ENCODE measurements around the gene REEP1. TPM values are rescaled to one million over a fixed set of nuclear protein-coding genes. Genes with fewer than 3 reads are reported as not detected.
A peak's percentile ranks its signal among the peaks of the same experiment; 100 is the strongest.

The REEP1 gene
- total RNA-seq, 1 donor from 2014 or later, result 90.1 TPM

DNA sequence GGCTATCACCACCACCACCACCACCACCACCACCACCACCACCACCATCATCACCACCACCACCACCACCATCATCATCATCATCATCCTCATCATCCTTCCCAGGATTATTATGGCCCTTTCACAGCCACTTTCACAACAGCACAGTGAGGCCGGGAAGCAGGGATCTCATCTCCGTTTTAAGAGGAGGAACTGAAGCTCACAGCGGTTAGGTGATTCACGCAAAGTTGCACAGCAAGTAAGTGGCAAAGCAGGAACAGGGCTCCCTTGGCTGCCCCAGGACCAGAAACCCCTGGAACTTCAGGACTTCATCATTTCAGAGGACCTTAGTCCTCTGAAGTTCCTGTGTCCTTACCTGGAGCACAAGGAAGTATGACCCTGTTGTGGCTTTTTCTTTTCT, 111.4 kb downstream of the REEP1 start:
- DNase-seq (ENCODE audit: low read depth), result no peak

DNA sequence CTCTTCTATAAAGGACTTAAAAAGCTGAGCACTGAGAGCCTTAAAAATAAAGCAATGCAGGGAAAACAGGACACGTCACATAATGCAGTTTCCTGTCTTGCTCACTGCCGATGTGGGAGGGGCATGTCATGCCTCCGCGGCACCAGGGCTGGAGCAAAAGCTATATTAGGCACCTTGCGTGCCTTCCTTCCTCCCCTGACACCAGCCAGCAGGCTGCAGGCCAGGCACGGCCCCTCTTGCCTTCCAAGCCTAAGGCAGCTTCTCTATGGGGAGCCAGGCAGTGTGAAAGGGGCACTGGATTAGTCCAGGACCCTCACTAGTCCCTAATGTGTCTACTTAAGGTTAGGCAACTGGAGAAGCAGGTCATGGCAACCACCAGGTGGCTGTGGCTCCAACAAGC, 111.8 kb downstream of the REEP1 start:
- DNase-seq (ENCODE audit: low read depth), result no peak

GRCh38 chr2:86224645-86225355, 112.6 kb downstream of the REEP1 start:
- no peak for DNase-seq (ENCODE audit: low read depth)

DNA sequence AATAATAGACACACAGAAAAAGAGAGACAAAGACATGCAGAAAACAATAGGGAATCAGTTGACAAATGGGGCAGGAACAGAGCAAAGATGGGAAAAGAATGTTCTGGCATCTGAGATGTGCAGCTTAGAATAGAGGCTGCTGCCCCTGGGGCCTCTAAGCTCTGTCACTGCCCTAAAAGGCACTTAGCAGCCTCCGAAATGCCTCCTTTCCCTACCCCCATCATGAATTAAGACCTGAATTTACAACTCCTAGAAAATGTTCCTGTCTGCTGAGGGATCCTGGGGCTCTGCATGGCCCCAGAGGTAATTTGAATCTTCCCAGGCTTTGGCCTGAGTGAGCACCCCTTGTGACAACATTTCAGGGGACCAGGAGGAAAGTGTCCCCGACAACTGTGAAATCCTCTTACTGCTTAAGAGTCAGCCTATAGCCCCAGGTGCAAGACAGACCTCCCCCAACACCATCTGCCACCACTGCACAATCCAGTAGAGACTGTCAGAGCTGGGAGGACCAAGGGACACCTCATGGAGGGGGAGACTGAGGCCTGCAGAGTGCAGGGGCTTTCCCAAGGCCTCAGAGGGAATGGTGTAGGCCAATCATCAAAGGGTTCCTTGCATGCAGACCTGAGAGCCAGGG, 113.4 kb downstream of the REEP1 start:
- DNase-seq (ENCODE audit: low read depth), result no peak

GRCh38 chr2:86223140-86223926, 114.1 kb downstream of the REEP1 start:
- peak; percentile 40 for DNase-seq (ENCODE audit: low read depth)

- peak; percentile 82 for DNase-seq (ENCODE audit: low read depth)
Measured at GRCh38 chr2:86221066-86221684, 116.3 kb downstream of the REEP1 start.

GRCh38 chr2:86219896-86220295, 117.5 kb downstream of the REEP1 start:
- no peak for DNase-seq (ENCODE audit: low read depth)

DNA sequence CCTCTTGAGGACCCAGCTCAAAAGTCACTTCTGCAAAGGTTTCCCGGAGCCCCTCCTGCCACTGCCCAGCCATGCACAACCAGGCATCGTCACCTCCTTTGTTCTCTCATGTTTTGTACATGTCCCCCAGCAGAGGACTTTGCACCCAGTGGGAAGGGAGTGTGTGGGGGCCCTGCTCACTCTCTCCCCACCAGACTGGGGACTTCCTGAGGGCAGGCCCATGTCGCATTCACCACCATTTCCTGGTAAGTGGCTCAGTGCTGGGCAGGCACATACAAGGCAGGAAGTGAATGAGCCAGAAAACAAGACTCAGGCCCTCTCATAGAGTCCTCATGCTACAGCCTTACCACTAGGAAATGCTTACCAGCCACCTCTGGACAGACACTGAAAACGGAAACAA, 119.3 kb downstream of the REEP1 start:
- no peak for DNase-seq (ENCODE audit: low read depth)

- DNase-seq (ENCODE audit: low read depth), result peak; percentile 48
Measured at GRCh38 chr2:86216575-86217555, 120.6 kb downstream of the REEP1 start.

- no peak for DNase-seq (ENCODE audit: low read depth)
Measured at GRCh38 chr2:86214503-86214832, 123.0 kb downstream of the REEP1 start.

- DNase-seq (ENCODE audit: low read depth), result no peak
Measured at GRCh38 chr2:86213699-86214502, 123.5 kb downstream of the REEP1 start.

DNA sequence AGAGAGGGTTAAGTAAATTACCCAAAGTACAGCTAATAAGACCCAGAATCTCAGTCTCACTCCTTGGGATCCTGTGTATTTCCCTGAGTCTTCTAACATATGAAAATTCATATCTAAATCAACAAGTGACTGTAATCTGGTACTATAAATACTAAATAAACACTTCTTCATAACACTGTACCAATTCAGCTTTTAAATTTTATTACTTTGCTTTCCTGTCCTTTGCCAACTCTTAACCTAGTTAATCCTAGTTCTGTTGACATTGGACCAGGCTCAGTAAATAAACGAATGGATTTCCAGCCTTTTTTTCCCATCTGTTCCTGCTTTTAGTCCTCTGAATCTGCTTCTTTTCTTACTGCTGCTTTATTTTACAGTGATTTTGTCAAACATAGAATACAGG, 124.4 kb downstream of the REEP1 start:
- DNase-seq (ENCODE audit: low read depth), result no peak

DNA sequence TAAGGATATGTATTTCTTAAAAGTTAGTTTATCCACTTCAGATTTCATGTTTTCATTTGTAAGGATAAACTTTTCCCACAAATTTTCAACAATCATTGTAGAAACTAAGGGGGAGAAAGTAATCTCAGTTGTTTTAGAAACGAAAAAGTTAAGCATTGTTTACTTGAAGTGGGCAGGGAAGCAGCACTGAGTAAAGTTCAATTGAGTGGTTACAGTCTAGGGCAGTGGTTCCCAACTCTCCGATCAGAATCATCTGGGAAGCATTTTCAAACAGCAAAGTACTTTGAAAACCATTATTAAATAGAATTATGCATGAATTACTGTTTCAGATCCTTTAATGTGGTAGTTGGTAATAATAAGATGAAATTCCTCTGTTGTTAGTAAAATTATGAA, 125.6 kb downstream of the REEP1 start:
- no peak for DNase-seq (ENCODE audit: low read depth)

DNA sequence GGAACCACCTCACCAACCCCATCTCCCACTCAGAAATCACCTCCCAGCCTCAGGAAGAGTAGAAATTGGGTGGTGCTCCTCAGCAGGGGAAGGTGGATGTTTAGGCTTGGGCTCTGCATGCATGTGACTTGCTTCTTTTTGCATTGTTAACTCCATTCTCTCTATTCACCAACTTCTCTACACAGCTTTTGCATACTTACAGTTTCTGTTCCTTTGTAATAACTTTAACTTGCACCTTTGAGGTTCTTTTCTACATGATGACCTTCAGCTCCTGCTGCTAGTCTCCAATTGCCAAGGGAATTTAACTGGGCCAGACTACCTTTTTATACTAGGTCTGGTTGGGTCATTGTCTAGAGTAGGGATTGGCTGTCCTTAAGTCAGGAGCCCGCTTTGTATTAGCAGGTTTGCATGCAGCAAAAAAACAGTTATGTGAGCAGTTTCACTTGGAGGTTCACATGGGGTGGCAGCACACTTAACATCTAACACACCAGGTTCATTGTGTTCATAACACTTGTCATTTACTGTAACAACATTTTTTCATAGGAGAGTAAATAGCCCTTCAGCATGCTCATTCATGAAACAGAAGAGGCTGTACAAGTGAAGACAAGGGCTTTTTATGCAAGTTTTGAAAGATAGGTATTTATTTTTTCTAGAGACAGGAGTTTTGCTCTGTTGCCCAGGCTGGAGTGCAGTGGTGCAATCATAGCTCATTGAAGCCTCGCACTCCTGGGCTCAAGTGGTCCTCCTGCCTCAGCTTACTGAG, 126.2 kb downstream of the REEP1 start:
- DNase-seq (ENCODE audit: low read depth), result no peak

GRCh38 chr2:86204458-86204857, 133.0 kb downstream of the REEP1 start:
- DNase-seq (ENCODE audit: low read depth), result no peak

DNA sequence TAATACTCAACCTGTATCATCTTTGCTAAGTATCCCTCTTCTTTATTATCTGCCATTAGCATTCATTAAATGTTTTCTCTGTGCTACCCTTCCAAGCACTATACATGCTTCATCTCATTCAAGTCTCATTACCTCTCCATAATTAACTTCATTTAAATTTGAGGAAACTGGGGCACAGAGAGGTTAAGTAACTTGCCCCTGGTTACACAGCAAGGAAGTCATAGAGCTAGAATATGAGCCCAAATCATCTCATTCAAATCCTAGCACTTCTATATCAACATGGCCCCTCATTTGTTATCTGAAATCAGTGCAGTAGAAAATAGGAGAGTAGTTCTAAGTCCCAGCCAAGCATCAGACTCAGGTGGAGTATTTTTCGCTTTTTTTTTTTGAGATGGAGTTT, 133.8 kb downstream of the REEP1 start:
- no peak for DNase-seq (ENCODE audit: low read depth)

DNA sequence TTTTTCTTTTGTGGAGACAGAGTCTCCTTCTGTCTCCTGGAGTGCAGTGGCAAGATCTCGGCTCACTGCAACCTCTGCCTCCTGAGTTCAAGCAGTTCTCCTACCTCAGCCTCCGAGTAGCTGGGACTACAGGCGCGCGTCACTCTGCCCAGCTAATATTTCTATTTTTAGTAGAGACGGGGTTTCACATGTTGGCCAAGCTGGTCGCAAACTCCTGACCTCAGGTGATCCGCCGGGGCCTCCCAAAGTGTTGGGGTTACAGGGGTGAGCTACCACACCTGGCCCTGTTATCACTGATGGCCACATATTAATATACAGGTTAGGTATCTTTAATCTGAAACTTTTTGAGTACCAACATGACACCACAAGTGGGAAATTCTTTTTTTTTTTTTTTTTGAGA, 134.7 kb downstream of the REEP1 start:
- DNase-seq (ENCODE audit: low read depth), result no peak

DNA sequence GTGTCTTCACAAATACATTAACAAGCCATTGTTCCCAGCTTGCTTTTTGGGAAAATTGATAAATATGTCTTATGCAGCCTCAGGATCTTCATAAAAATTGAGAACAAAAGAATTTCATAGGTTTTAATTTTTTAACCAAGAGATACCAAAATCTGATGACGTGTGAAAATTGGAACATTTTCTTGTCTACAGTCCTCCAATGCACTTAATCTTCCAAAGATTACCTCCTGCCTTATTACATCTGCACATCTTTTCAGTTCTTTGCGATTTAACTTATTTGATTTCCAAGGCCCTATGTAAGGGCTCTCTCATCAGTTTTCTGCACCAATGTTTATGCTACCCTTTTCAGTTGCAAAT, 135.1 kb downstream of the REEP1 start:
- no peak for DNase-seq (ENCODE audit: low read depth)

DNA sequence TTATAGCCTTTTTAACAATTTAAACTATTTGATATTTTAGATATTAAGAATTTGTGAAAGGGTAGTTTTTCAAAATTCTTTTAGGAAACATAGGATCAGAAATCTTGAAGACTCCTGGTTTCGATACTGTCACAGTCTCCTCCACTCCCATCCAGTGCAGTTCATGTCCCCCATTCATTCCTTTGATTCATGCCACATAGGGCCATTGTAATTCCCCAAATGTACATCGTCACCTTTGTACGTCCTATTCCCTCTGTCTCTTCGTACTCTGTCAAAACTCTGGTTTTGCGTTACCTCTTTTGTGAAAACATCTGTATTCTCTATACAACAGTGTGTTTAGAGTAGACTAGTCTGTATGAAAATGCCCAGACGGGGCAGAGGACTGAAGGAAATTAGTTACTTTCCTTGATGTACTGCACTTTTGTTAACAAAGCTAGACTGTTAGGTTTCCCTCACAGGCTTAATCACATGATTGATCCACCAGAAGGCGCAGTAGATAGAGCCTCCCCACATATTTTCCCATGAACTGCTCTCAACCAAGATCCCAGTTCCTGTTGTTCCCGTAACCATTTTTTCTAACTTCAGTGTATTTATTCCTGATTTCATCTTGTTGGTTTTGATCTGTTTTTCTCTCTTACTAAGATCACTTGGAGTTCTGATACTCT, 135.6 kb downstream of the REEP1 start:
- no peak for DNase-seq (ENCODE audit: low read depth)

Data from myocyte (in vitro differentiated cells).